WTC11 (cell line): ENCODE results near the gene TRIM69. TPM values are rescaled to one million over a fixed set of nuclear protein-coding genes. Genes with fewer than 3 reads are reported as not detected.

Experiments
- ATAC-seq: fragments of 200-7000 bp; cut with Tn5 transposase; 2 replicates; pipeline ENCODE4 v1.10.0; 2021; ENCODE audit warnings: mild to moderate bottlenecking, moderate library complexity
- CTCF ChIA-PET: fragments of 300-600 bp; sonication (Branson Sonifier 250); formaldehyde crosslinking; loops from one replicate; lab custom pipeline; 2021; ENCODE audit warnings: antibody characterized with exemption; lab: Charles Lee
- POLR2A ChIA-PET: fragments of 350-600 bp; sonication (Branson Sonifier 250); formaldehyde crosslinking; loops from one replicate; lab custom pipeline; 2021; ENCODE audit warnings: antibody characterized with exemption; lab: Charles Lee
- DNase-seq: peaks from one replicate; pipeline ENCODE4 v3.0.0; 2021; ENCODE audit warnings: low spot score
- H3K27ac Mint-ChIP-seq: 2 replicates; pipeline ENCODE4 v1.8.0; 2021; ENCODE audit warnings: mixed read lengths
- H3K27me3 Mint-ChIP-seq: 2 replicates; pipeline ENCODE4 v1.8.0; 2021; ENCODE audit warnings: low read depth, mild to moderate bottlenecking, moderate library complexity, mixed read lengths
- H3K36me3 Mint-ChIP-seq: 2 replicates; pipeline ENCODE4 v1.8.0; 2021; ENCODE audit warnings: mixed read lengths
- H3K4me1 Mint-ChIP-seq: 2 replicates; pipeline ENCODE4 v1.8.0; 2022; ENCODE audit warnings: mixed read lengths
- H3K4me3 Mint-ChIP-seq: 2 replicates; pipeline ENCODE4 v1.8.0; 2021; ENCODE audit warnings: mild to moderate bottlenecking, moderate library complexity, mixed read lengths
- H3K9me3 Mint-ChIP-seq: 2 replicates; pipeline ENCODE4 v1.8.0; 2021; ENCODE audit warnings: mixed read lengths
- AFF4 ChIP-seq: sonication (generic); formaldehyde crosslinking; IDR thresholded peaks from 2 replicates; pipeline ENCODE4 v1.8.1; 2023; ENCODE audit warnings: mild to moderate bottlenecking, missing genetic modification reagents, borderline replicate concordance
- ATF1 ChIP-seq: sonication (generic); formaldehyde crosslinking; IDR thresholded peaks from 2 replicates; pipeline ENCODE4 v1.8.1; 2023; ENCODE audit warnings: mild to moderate bottlenecking, moderate library complexity, missing genetic modification reagents
- CBFB ChIP-seq: sonication (generic); formaldehyde crosslinking; IDR thresholded peaks from 2 replicates; pipeline ENCODE4 v1.8.1; 2022; ENCODE audit warnings: mild to moderate bottlenecking, low read depth, missing genetic modification reagents
- E2F1 ChIP-seq: sonication (generic); formaldehyde crosslinking; IDR thresholded peaks from 2 replicates; pipeline ENCODE4 v1.8.0; 2022; ENCODE audit warnings: mild to moderate bottlenecking, missing genetic modification reagents
- ETV6 ChIP-seq: sonication (generic); formaldehyde crosslinking; IDR thresholded peaks from 2 replicates; pipeline ENCODE4 v1.8.1; 2022; ENCODE audit warnings: mild to moderate bottlenecking, missing genetic modification reagents
- GABPB1 ChIP-seq: sonication (generic); formaldehyde crosslinking; IDR thresholded peaks from 2 replicates; pipeline ENCODE4 v1.8.1; 2023; ENCODE audit warnings: mild to moderate bottlenecking, missing genetic modification reagents
- GTF2I ChIP-seq: fragments of 250-450 bp; sonication (Bioruptor Pico); conservative IDR thresholded peaks from 2 replicates; pipeline ENCODE4 v1.4.0; 2021; ENCODE audit warnings: mild to moderate bottlenecking
- HMGA2 ChIP-seq: fragments of 250-450 bp; sonication (Bioruptor Pico); IDR thresholded peaks from 2 replicates; pipeline ENCODE4 v1.4.0; 2021; ENCODE audit warnings: mild to moderate bottlenecking, moderate library complexity
- HMGXB4 ChIP-seq: sonication (generic); formaldehyde crosslinking; IDR thresholded peaks from 2 replicates; pipeline ENCODE4 v1.8.1; 2023; ENCODE audit warnings: mild to moderate bottlenecking, moderate library complexity, missing genetic modification reagents
- IRF2 ChIP-seq: sonication (generic); formaldehyde crosslinking; IDR thresholded peaks from 2 replicates; pipeline ENCODE4 v1.8.0; 2022; ENCODE audit warnings: low read depth, missing genetic modification reagents, borderline replicate concordance
- NFE2L1 ChIP-seq: sonication (generic); formaldehyde crosslinking; IDR thresholded peaks from 2 replicates; pipeline ENCODE4 v1.8.1; 2023; ENCODE audit warnings: missing genetic modification reagents
- OVOL2 ChIP-seq: fragments of 250-450 bp; sonication (Bioruptor Pico); IDR thresholded peaks from 2 replicates; pipeline ENCODE4 v1.9.0; 2021; ENCODE audit warnings: mild to moderate bottlenecking, borderline replicate concordance
- PRDM15 ChIP-seq: sonication (generic); formaldehyde crosslinking; IDR thresholded peaks from 2 replicates; pipeline ENCODE4 v1.8.0; 2022; ENCODE audit warnings: missing genetic modification reagents
- SMAD4 ChIP-seq: sonication (generic); formaldehyde crosslinking; IDR thresholded peaks from 2 replicates; pipeline ENCODE4 v1.8.0; 2022; ENCODE audit warnings: mild to moderate bottlenecking, missing genetic modification reagents
- ZNF219 ChIP-seq: sonication (generic); formaldehyde crosslinking; IDR thresholded peaks from 2 replicates; pipeline ENCODE4 v1.8.0; 2023; ENCODE audit warnings: missing genetic modification reagents, mild to moderate bottlenecking, borderline replicate concordance
- ZNF396 ChIP-seq: fragments of 250-450 bp; sonication (Bioruptor Pico); IDR thresholded peaks from 2 replicates; pipeline ENCODE4 v1.8.0; 2021; ENCODE audit warnings: mild to moderate bottlenecking, moderate library complexity, borderline replicate concordance
- ZNF532 ChIP-seq: fragments of 250-450 bp; sonication (Bioruptor Pico); IDR thresholded peaks from 2 replicates; pipeline ENCODE4 v1.9.0; 2021; ENCODE audit warnings: mild to moderate bottlenecking, borderline replicate concordance
- ZNF671 ChIP-seq: fragments of 250-450 bp; sonication (Bioruptor Pico); IDR thresholded peaks from 2 replicates; pipeline ENCODE4 v1.8.0; 2021; ENCODE audit warnings: mild to moderate bottlenecking
- total RNA-seq: library from RNA; stranded (reverse); gene quantifications from 3 replicates; pipeline ENCODE4 v1.2.3, GENCODE V29; 2021

The TRIM69 gene
- total RNA-seq, 1 experiment from 2014 or later: 10.4 TPM

GRCh38 chr15:44695294-44695693, 41.0 kb upstream of the TRIM69 start (continued):
- no peak for TF ChIP-seq ZNF532 (CRISPR knock-in tag)

- POLR2A ChIA-PET: no interaction called here
- Mint-ChIP-seq H3K9me3 (peaks cover 19% of the 10 kb centered on the region), H3K4me1 (no peaks in the 10 kb centered on the region), H3K27ac (no peak overlapping the region), H3K27me3 (peaks cover 11% of the 10 kb centered on the region; the same call in 1 of the 2 replicates), H3K4me3 (no peak overlapping the region), H3K36me3 (no peaks in the 10 kb centered on the region)
- TF ChIP-seq GTF2I (CRISPR knock-in tag) (no peak), AFF4 (no peak), PRDM15 (no peak), CBFB (no peak), ZNF396 (no peak), GABPB1 (CRISPR knock-in tag) (no peak), HMGA2 (no peak), IRF2 (CRISPR knock-in tag) (no peak), ETV6 (CRISPR knock-in tag) (no peak), ZNF671 (no peak), NFE2L1 (CRISPR knock-in tag) (no peak), SMAD4 (CRISPR knock-in tag) (no peak), OVOL2 (CRISPR knock-in tag) (no peak), ZNF219 (no peak), E2F1 (no peak), ATF1 (CRISPR knock-in tag) (no peak), HMGXB4 (no peak)
- DNase-seq (no peak), ATAC-seq (no peak)
- CTCF ChIA-PET: no interaction called here
Measured at GRCh38 chr15:44697014-44697413, 39.3 kb upstream of the TRIM69 start.
